SU-DHL-6 (cell line): ENCODE results near the gene NSA2.

Experiments used
- H2AFZ ChIP-seq: fragments of 200-600 bp; sonication (generic); 2 replicates; pipeline ENCODE4 v1.6.1; 2014; ENCODE audit warnings: low read depth, mild to moderate bottlenecking, moderate library complexity, mixed read lengths, antibody characterized with exemption, low read length; ENCODE audit not compliant: severe bottlenecking
- H3F3A ChIP-seq: fragments of 200-600 bp; shearing (Covaris generic); 2 replicates; pipeline ENCODE4 v1.6.0; 2016; ENCODE audit warnings: antibody characterized with exemption, mild to moderate bottlenecking; ENCODE audit not compliant: insufficient read depth
- H3K27ac ChIP-seq: fragments of 200-600 bp; sonication (generic); 2 replicates; pipeline ENCODE4 v1.5.1; 2016; ENCODE audit warnings: low read depth, mild to moderate bottlenecking, low read length, moderate library complexity, mixed read lengths
- H3K27me3 ChIP-seq: fragments of 200-600 bp; sonication (generic), shearing (Covaris generic); 2 replicates; pipeline ENCODE4 v1.6.0; 2014; ENCODE audit warnings: mild to moderate bottlenecking, low read length
- H3K36me3 ChIP-seq: fragments of 200-600 bp; sonication (generic); 2 replicates; pipeline ENCODE4 v1.6.1; 2014; ENCODE audit warnings: mild to moderate bottlenecking, low read length, mixed read lengths
- H3K4me2 ChIP-seq: fragments of 300-600, 200-600 bp; shearing (Covaris generic), sonication (generic); 2 replicates; pipeline ENCODE4 v1.6.0; 2014; ENCODE audit warnings: low read length, low read depth, mild to moderate bottlenecking; ENCODE audit not compliant: poor library complexity, severe bottlenecking
- H3K4me3 ChIP-seq: fragments of 200-600 bp; sonication (generic); 2 replicates; pipeline ENCODE4 v1.5.1; 2014; ENCODE audit warnings: antibody characterized with exemption, low read length, mild to moderate bottlenecking, mixed read lengths; ENCODE audit not compliant: insufficient read depth, poor library complexity, severe bottlenecking
- H3K79me2 ChIP-seq: fragments of 200-600 bp; sonication (generic); 2 replicates; pipeline ENCODE4 v1.6.1; 2014; ENCODE audit warnings: mild to moderate bottlenecking, low read length, moderate library complexity; ENCODE audit not compliant: insufficient read depth
- H3K9ac ChIP-seq: fragments of 200-600 bp; sonication (generic); 2 replicates; pipeline ENCODE4 v1.7.0; 2014; ENCODE audit warnings: mild to moderate bottlenecking, low read length
- H3K9me2 ChIP-seq: fragments of 200-600 bp; sonication (generic); replicated peaks from 2 replicates; pipeline ENCODE4 v1.6.1; 2014; ENCODE audit warnings: low read length; ENCODE audit not compliant: insufficient read depth
- H3K9me3 ChIP-seq: fragments of 200-600 bp; sonication (generic); 2 replicates; pipeline ENCODE4 v1.6.1; 2014; ENCODE audit warnings: low read length, mixed read lengths; ENCODE audit not compliant: insufficient read depth
- H4K20me1 ChIP-seq: fragments of 200-600 bp; sonication (generic); 2 replicates; pipeline ENCODE4 v1.6.1; 2014; ENCODE audit warnings: low read depth, mild to moderate bottlenecking, antibody characterized with exemption, low read length, moderate library complexity, mixed read lengths
- EZH2phosphoT487 ChIP-seq: fragments of 200-600 bp; sonication (generic), shearing (Covaris generic); conservative IDR thresholded peaks from 2 replicates; pipeline ENCODE4 v1.6.1; 2018; ENCODE audit warnings: mild to moderate bottlenecking, antibody characterized with exemption, low read length, moderate library complexity, mixed read lengths
- TF ChIP-seq, protein P1 (sequence below): fragments of 200-600 bp; sonication (generic); IDR thresholded peaks from one replicate; pipeline ENCODE4 v1.5.1; 2017; ENCODE audit warnings: antibody characterized with exemption, mild to moderate bottlenecking, low read length, moderate library complexity; ENCODE audit not compliant: insufficient read depth, poor library complexity, severe bottlenecking

Gene NSA2

DNA sequence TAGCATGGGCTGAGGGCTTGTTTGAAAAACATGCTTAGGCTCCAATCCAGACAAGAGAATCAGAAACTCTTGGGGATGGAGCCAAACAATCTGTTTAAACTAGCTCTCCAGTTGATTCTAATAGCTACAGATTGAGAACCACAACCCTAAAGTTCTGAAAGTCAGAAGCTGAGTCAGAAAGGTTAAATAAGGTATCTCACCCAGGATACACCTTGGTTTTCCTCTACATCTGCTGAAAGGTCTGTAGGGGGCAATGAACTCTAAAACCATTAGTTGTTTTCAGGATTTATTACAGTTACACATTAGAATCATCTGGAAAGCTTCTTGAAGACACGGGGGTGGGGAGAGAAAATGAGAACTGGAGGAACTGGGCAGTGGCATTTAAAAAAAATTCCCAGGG is 5.8 kb upstream of the NSA2 start:
- Histone ChIP-seq H3F3A (no peaks in the 10 kb centered on the region), H3K27me3 (no peaks in the 10 kb centered on the region), H2AFZ (no peak overlapping the region), H3K4me3 (no peak overlapping the region), H4K20me1 (no peaks in the 10 kb centered on the region), H3K9ac (no peak overlapping the region), H3K27ac (no peak overlapping the region), H3K36me3 (peaks cover 50% of the 10 kb centered on the region), H3K79me2 (peaks cover 28% of the 10 kb centered on the region), H3K9me3 (no peaks in the 10 kb centered on the region), H3K9me2 (no peaks in the 10 kb centered on the region), H3K4me2 (no peak overlapping the region)
- TF ChIP-seq, protein P1, sequence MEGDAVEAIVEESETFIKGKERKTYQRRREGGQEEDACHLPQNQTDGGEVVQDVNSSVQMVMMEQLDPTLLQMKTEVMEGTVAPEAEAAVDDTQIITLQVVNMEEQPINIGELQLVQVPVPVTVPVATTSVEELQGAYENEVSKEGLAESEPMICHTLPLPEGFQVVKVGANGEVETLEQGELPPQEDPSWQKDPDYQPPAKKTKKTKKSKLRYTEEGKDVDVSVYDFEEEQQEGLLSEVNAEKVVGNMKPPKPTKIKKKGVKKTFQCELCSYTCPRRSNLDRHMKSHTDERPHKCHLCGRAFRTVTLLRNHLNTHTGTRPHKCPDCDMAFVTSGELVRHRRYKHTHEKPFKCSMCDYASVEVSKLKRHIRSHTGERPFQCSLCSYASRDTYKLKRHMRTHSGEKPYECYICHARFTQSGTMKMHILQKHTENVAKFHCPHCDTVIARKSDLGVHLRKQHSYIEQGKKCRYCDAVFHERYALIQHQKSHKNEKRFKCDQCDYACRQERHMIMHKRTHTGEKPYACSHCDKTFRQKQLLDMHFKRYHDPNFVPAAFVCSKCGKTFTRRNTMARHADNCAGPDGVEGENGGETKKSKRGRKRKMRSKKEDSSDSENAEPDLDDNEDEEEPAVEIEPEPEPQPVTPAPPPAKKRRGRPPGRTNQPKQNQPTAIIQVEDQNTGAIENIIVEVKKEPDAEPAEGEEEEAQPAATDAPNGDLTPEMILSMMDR: no peak
- no peak for TF ChIP-seq EZH2phosphoT487

DNA sequence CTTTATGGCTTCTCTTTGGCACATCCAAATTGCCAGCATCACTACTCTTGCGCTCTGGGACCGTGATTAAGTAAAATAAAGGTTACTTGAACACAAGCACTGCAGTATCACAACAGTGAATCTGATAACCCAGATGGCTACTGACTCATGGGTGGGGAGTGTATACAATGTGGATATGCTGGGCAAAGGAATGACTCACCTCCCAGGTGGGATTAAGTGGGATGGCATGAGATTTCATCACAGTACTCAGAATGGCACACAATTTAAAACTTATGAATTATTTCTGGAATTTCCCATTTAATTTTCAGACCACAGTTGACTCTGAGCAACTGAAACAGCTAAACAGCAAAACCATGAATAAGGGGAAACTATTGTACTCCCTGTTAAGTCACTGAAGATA is 4.5 kb upstream of the NSA2 start:
- Histone ChIP-seq H3K27ac (no peak overlapping the region), H3K36me3 (peaks cover 40% of the 10 kb centered on the region), H3F3A (no peaks in the 10 kb centered on the region), H3K27me3 (no peaks in the 10 kb centered on the region), H3K9me2 (no peaks in the 10 kb centered on the region), H3K4me2 (no peak overlapping the region), H3K9me3 (no peaks in the 10 kb centered on the region), H4K20me1 (no peaks in the 10 kb centered on the region), H3K4me3 (no peak overlapping the region), H3K9ac (no peak overlapping the region), H2AFZ (no peak overlapping the region), H3K79me2 (peaks cover 37% of the 10 kb centered on the region)
- no peak for TF ChIP-seq EZH2phosphoT487
- TF ChIP-seq, protein P1: no peak

DNA sequence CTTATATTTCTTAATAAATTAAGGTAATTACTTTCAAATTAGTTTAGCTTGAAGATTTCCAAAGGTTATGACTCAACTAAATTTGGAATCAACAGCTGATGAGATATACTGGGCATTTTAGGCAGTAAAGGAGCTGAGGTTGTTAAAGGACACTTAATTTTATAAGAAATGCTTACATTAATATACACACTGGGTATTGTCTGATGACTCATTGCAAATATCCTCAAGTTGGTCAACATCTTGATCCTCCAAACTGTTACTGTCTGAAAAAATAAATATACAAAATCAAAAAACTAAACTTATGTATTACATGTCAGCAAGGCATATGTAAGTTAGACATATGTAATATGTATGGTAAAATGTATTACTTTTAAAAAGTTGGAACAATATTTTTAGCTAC is 3.5 kb upstream of the NSA2 start:
- no peak for TF ChIP-seq EZH2phosphoT487
- TF ChIP-seq, protein P1: no peak
- Histone ChIP-seq H3K9ac (no peak overlapping the region), H3K9me2 (no peaks in the 10 kb centered on the region), H3K36me3 (peaks cover 32% of the 10 kb centered on the region), H3K79me2 (peaks cover 46% of the 10 kb centered on the region), H2AFZ (no peak overlapping the region), H3K4me2 (peak overlapping the region; percentile 6), H3F3A (no peaks in the 10 kb centered on the region), H3K27ac (no peak overlapping the region), H4K20me1 (peaks cover 4% of the 10 kb centered on the region; the same call in 1 of the 2 replicates), H3K9me3 (no peaks in the 10 kb centered on the region), H3K4me3 (no peak overlapping the region), H3K27me3 (no peaks in the 10 kb centered on the region)
